Prostate gland (tissue), 2 donors: ENCODE results near the gene BRPF1.

ENCODE experiments used
- POLR2AphosphoS5 ChIP-seq: sonication (generic); formaldehyde crosslinking; IDR thresholded peaks from one replicate; pipeline ENCODE4 v1.6.1; 2017; ENCODE audit warnings: antibody characterized with exemption
- TF ChIP-seq, protein P1 (sequence below), 4 experiments: fragments of 200-600 bp in 2 of 4; fragments of 450-650 bp in 2 of 4; sonication (generic) in 2 of 4; IDR thresholded peaks; 1 replicate in 3 of 4; 2 replicates in 1 of 4; pipeline ENCODE4 v1.5.1; 2016 to 2019; ENCODE audit warnings: antibody characterized with exemption in 4 of 4, mild to moderate bottlenecking in 2 of 4, moderate library complexity in 2 of 4

DNA sequence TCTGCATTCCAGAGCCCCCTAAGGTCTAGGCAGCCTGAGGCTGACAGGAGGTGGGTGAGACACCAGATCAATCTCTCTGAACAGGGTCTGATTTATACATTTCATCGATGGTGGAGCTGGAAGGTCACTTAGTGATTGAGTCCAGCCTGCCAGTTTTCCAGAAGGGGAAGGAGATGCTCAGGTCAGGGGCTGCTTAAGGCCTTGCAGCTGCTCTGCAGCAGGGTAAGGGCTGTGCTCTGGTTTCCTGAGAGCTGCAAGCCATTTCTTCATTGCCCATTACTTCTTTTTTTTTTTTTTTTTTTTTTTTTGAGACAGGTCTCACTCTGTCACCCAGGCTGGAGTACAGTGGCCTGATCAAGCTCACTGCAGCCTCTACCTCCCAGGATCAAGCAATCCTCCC is 50.0 kb downstream of the BRPF1 start:
- no peak for TF ChIP-seq POLR2AphosphoS5
- TF ChIP-seq, protein P1, sequence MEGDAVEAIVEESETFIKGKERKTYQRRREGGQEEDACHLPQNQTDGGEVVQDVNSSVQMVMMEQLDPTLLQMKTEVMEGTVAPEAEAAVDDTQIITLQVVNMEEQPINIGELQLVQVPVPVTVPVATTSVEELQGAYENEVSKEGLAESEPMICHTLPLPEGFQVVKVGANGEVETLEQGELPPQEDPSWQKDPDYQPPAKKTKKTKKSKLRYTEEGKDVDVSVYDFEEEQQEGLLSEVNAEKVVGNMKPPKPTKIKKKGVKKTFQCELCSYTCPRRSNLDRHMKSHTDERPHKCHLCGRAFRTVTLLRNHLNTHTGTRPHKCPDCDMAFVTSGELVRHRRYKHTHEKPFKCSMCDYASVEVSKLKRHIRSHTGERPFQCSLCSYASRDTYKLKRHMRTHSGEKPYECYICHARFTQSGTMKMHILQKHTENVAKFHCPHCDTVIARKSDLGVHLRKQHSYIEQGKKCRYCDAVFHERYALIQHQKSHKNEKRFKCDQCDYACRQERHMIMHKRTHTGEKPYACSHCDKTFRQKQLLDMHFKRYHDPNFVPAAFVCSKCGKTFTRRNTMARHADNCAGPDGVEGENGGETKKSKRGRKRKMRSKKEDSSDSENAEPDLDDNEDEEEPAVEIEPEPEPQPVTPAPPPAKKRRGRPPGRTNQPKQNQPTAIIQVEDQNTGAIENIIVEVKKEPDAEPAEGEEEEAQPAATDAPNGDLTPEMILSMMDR (IDR thresholded peaks at IDR 0.05): no peak
